Endothelial cell of umbilical vein (primary cell): ENCODE data around the gene TNRC6C. TPM values are rescaled to one million over a fixed set of nuclear protein-coding genes. Genes with fewer than 3 reads are reported as not detected.

Experiments used
- BruUV-seq: library from RNA; stranded (reverse); fragments of 400-500 nt; replicated peaks from 2 replicates; lab custom pipeline; 2021; lab: Mats Ljungman, UMichigan
- CTCF ChIA-PET: fragments of 300-600, 350-600 bp; sonication (Branson Sonifier 250); formaldehyde crosslinking; loops from one replicate; lab custom pipeline; 2021; ENCODE audit warnings: antibody characterized with exemption, inconsistent platforms; lab: Charles Lee
- POLR2A ChIA-PET: fragments of 300-600, 350-600 bp; sonication (Branson Sonifier 250); formaldehyde crosslinking; loops from one replicate; lab custom pipeline; 2021; ENCODE audit warnings: antibody characterized with exemption, inconsistent platforms; lab: Charles Lee
- DNase-seq: peaks from one replicate; pipeline ENCODE4 v3.0.0-alpha.2; 2011; ENCODE audit warnings: low read depth, low spot score
- FAIRE-seq: peaks from 2 replicates; lab custom pipeline; 2011; peaks lifted over from hg19 to GRCh38; lab: Jason Lieb, UNC
- H2AFZ ChIP-seq: 2 replicates; pipeline ENCODE4 v1.6.0; 2012; ENCODE audit warnings: low read depth, low read length, control low read depth, inconsistent platforms
- H3K27ac ChIP-seq: 2 replicates; pipeline ENCODE4 v1.5.1; 2011; ENCODE audit warnings: low read depth, mild to moderate bottlenecking, control low read depth, low read length, moderate library complexity; ENCODE audit not compliant: insufficient read depth
- H3K27me3 ChIP-seq, 2 experiments: 2 replicates each; pipeline versions ENCODE4 v1.6.0 to v1.6.1; 2011; ENCODE audit warnings: low read length in 2 of 2, mixed read lengths in 1 of 2; ENCODE audit not compliant: control insufficient read depth in 2 of 2, insufficient read depth in 2 of 2
- H3K36me3 ChIP-seq, 2 experiments: 2 replicates in 1 of 2; 3 replicates in 1 of 2; pipeline ENCODE4 v1.5.1; 2011; ENCODE audit warnings: low read length in 2 of 2, mild to moderate bottlenecking in 1 of 2, moderate library complexity in 1 of 2; ENCODE audit not compliant: control insufficient read depth in 2 of 2, insufficient read depth in 2 of 2; ENCODE audit errors: extremely low read depth in 1 of 2
- H3K4me1 ChIP-seq: 3 replicates; pipeline ENCODE4 v1.5.1; 2011; ENCODE audit warnings: mild to moderate bottlenecking, low read length; ENCODE audit not compliant: control insufficient read depth, insufficient read depth; ENCODE audit errors: extremely low read depth
- H3K4me2 ChIP-seq: 2 replicates; pipeline ENCODE4 v1.6.1; 2011; ENCODE audit warnings: low read length, control low read depth, mixed read lengths; ENCODE audit not compliant: insufficient read depth
- H3K4me3 ChIP-seq, 3 experiments: fragments of 200-600 bp in 1 of 3; sonication (generic), shearing (Covaris generic) in 1 of 3; replicated peaks in 1 of 3; 2 replicates each; pipeline ENCODE4 v1.5.1; 2011 to 2016; ENCODE audit warnings: control low read depth in 3 of 3, low read length in 3 of 3, mild to moderate bottlenecking in 2 of 3, inconsistent platforms in 1 of 3, low read depth in 1 of 3, moderate library complexity in 1 of 3; ENCODE audit not compliant: insufficient read depth in 1 of 3
- H3K79me2 ChIP-seq: 2 replicates; pipeline ENCODE4 v1.6.0; 2012; ENCODE audit warnings: low read length, inconsistent platforms; ENCODE audit not compliant: control insufficient read depth, insufficient read depth
- H3K9ac ChIP-seq: replicated peaks from 2 replicates; pipeline ENCODE3; 2011; ENCODE audit warnings: low read length, control low read depth; ENCODE audit not compliant: insufficient read depth; ENCODE audit errors: extremely low read depth
- H3K9me1 ChIP-seq: replicated peaks from 3 replicates; pipeline ENCODE4 v1.6.0; 2011; ENCODE audit warnings: mild to moderate bottlenecking, low read length; ENCODE audit not compliant: control insufficient read depth, insufficient read depth; ENCODE audit errors: extremely low read depth
- H3K9me3 ChIP-seq: replicated peaks from 2 replicates; pipeline ENCODE4 v1.5.1; 2012; ENCODE audit warnings: low read length, inconsistent platforms; ENCODE audit not compliant: control insufficient read depth, insufficient read depth
- H4K20me1 ChIP-seq: replicated peaks from 2 replicates; pipeline ENCODE3; 2011; ENCODE audit warnings: mild to moderate bottlenecking, low read length; ENCODE audit not compliant: control insufficient read depth, insufficient read depth; ENCODE audit errors: extremely low read depth
- EZH2 ChIP-seq: IDR thresholded peaks from 2 replicates; pipeline ENCODE4 v1.6.1; 2012; ENCODE audit warnings: borderline replicate concordance, low read depth, mild to moderate bottlenecking, moderate library complexity, low read length, inconsistent platforms; ENCODE audit not compliant: severe bottlenecking
- FOS ChIP-seq: IDR thresholded peaks from 2 replicates; pipeline ENCODE4 v1.6.1; 2011; ENCODE audit warnings: mild to moderate bottlenecking, low read length, moderate library complexity, borderline replicate concordance; ENCODE audit not compliant: insufficient read depth
- GATA2 ChIP-seq: IDR thresholded peaks from 2 replicates; pipeline ENCODE4 v1.7.0; 2011; ENCODE audit warnings: low read depth, mild to moderate bottlenecking, moderate library complexity, mixed read lengths, low read length; ENCODE audit not compliant: insufficient read length, insufficient read depth
- JUN ChIP-seq: IDR thresholded peaks from 2 replicates; pipeline ENCODE4 v1.6.1; 2011; ENCODE audit warnings: borderline replicate concordance, low read depth; ENCODE audit not compliant: insufficient read length, insufficient read depth
- MYC ChIP-seq: IDR thresholded peaks from one replicate; pipeline ENCODE4 v1.6.1; 2011; ENCODE audit warnings: mild to moderate bottlenecking, low read depth, low read length
- POLR2A ChIP-seq: IDR thresholded peaks from 2 replicates; pipeline ENCODE4 v1.6.1; 2012; ENCODE audit warnings: low read depth, mild to moderate bottlenecking, control low read depth, low read length
- POLR2AphosphoS5 ChIP-seq: IDR thresholded peaks from 2 replicates; pipeline ENCODE4 v1.6.1; 2012; ENCODE audit warnings: low read depth, mild to moderate bottlenecking, control low read depth, low read length, moderate library complexity; ENCODE audit not compliant: insufficient read depth
- dilution Hi-C: fragments of 300-500 bp; cut with MboI; formaldehyde crosslinking; loops from one replicate; pipeline ENCODE4 v1.15.0; 2019; ENCODE audit warnings: low sequenced_read_pairs; ENCODE audit not compliant: extremely low pct_ligation_motif_present
- intact Hi-C: fragments of 100-400 bp; cut with micrococcal nuclease; formaldehyde crosslinking; loops from one replicate; pipeline ENCODE4 v1.10.0; 2022
- polyA plus RNA-seq, 4 experiments: library from polyadenylated mRNA; depleted of rRNA in 3 of 4; stranded (reverse) in 3 of 4; unstranded in 1 of 4; fragments of >200 nt; gene quantifications; 2 replicates each; pipeline versions ENCODE4 v1.2.1 to v1.2.3, GENCODE V29; 2011 to 2012; ENCODE audit warnings: missing spikeins in 1 of 4
- total RNA-seq: library from RNA; stranded (reverse); gene quantifications from 2 replicates; pipeline ENCODE4 v1.2.3, GENCODE V29; 2021
- TF ChIP-seq, protein P1 (sequence below): IDR thresholded peaks from 2 replicates; pipeline ENCODE4 v1.6.1; 2011; ENCODE audit not compliant: insufficient read depth, insufficient read length
- TF ChIP-seq, protein P2 (sequence below), 2 donors: IDR thresholded peaks; 1 replicate in 1 of 2; 2 replicates in 1 of 2; pipeline ENCODE4 v1.5.1; 2011; ENCODE audit warnings: low read length in 2 of 2, mild to moderate bottlenecking in 2 of 2, moderate library complexity in 2 of 2, control low read depth in 1 of 2, inconsistent platforms in 1 of 2, low read depth in 1 of 2; ENCODE audit not compliant: insufficient read depth in 1 of 2; ENCODE audit errors: extremely low read depth in 1 of 2

The TNRC6C gene
- total and polyA plus RNA-seq, 2 donors (not counting 3 experiments of a cell fraction or from before 2014, with no cell fraction given): 2.1 to 17.5 TPM

DNA sequence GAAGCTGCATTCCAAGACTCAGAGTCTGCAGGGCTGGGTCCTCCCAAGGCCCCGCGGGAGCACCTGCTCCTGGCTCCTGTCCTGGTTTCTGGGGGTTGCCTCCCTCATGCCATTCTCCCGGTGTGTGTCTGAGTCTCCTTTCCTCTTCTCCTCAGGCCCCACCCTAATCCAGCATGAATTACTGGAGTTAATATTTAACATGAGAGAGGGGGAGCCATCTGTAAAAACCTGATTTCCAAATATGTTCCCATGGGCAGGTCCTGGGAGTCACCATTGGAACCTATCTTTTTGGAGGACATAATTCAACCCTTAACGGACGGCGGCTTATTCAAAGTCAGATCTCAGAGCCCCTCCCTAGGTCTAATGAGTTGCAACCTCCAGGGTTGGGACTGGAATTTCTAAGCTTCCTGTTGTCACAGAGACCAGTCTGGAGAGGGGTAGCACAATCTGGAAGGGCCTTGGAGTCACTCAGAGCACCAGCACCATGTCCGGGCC lies 193.1 kb downstream of the TNRC6C start:
- no peak overlapping the region for H3K27ac ChIP-seq
- no peaks in the 10 kb centered on the region for H4K20me1 ChIP-seq
- no peak overlapping the region for H3K9ac ChIP-seq
- intact Hi-C loops: loop anchor here (1.0 kb wide), 1 partner anchor 11 kb away; no protein-coding TSS in a partner anchor
- H2AFZ ChIP-seq: peak overlapping the region; percentile 48
- H3K4me1 ChIP-seq: peaks cover 6% of the 10 kb centered on the region
- H3K36me3 ChIP-seq: no peaks in the 10 kb centered on the region
- no peak overlapping the region for H3K4me3 ChIP-seq
- peak; percentile 73 for FAIRE-seq
- H3K4me2 ChIP-seq: no peak overlapping the region
- no peaks in the 10 kb centered on the region for H3K27me3 ChIP-seq
- no peak for DNase-seq
- POLR2A ChIA-PET: no interaction called here
- CTCF ChIA-PET: interaction anchor here (0.8 to 1.2 kb wide), 3 partner anchors 10 to 23 kb away, joined by 3 to 4 read pairs (median 3); no protein-coding TSS in a partner anchor
- no peaks in the 10 kb centered on the region for H3K9me3 ChIP-seq
- dilution Hi-C loops: no loop called here
- H3K79me2 ChIP-seq: no peaks in the 10 kb centered on the region
- BruUV-seq: no TSS peak
- TF ChIP-seq FOS: no peak
- TF ChIP-seq, protein P1, sequence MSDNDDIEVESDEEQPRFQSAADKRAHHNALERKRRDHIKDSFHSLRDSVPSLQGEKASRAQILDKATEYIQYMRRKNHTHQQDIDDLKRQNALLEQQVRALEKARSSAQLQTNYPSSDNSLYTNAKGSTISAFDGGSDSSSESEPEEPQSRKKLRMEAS: no peak
- TF ChIP-seq JUN: no peak
- TF ChIP-seq POLR2AphosphoS5: no peak
- TF ChIP-seq MYC: no peak
- no peak for TF ChIP-seq EZH2
- no peak for TF ChIP-seq POLR2A
- TF ChIP-seq, protein P2, sequence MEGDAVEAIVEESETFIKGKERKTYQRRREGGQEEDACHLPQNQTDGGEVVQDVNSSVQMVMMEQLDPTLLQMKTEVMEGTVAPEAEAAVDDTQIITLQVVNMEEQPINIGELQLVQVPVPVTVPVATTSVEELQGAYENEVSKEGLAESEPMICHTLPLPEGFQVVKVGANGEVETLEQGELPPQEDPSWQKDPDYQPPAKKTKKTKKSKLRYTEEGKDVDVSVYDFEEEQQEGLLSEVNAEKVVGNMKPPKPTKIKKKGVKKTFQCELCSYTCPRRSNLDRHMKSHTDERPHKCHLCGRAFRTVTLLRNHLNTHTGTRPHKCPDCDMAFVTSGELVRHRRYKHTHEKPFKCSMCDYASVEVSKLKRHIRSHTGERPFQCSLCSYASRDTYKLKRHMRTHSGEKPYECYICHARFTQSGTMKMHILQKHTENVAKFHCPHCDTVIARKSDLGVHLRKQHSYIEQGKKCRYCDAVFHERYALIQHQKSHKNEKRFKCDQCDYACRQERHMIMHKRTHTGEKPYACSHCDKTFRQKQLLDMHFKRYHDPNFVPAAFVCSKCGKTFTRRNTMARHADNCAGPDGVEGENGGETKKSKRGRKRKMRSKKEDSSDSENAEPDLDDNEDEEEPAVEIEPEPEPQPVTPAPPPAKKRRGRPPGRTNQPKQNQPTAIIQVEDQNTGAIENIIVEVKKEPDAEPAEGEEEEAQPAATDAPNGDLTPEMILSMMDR (IDR thresholded peaks at IDR 0.05; ENCODE audit: extremely low read depth in 1 of 2, insufficient read depth in 1 of 2, low read depth in 1 of 2, low read length in 2 of 2): no peak
- TF ChIP-seq GATA2: no peak
- no peaks in the 10 kb centered on the region for H3K9me1 ChIP-seq
